GM10248 (cell line): Measurements from ENCODE around the gene BRMS1.
A peak's percentile ranks its signal among the peaks of the same experiment; 100 is the strongest.

Experiments
- CTCF ChIA-PET: fragments of 300-600 bp; sonication (Branson Sonifier 250); formaldehyde crosslinking; extraction: SDS; loops from one replicate; lab custom pipeline; 2021; ENCODE audit warnings: antibody characterized with exemption; lab: Yijun Ruan, JAX
- POLR2A ChIA-PET: fragments of 350-650 bp; sonication (Branson Sonifier 250); formaldehyde crosslinking; extraction: SDS; loops from one replicate; lab custom pipeline; 2020; ENCODE audit warnings: antibody characterized with exemption; lab: Yijun Ruan, JAX
- DNase-seq: peaks from one replicate; pipeline ENCODE4 v3.0.0; 2012; ENCODE audit errors: extremely low spot score
- CTCF ChIP-seq: IDR thresholded peaks from 2 replicates; pipeline ENCODE4 v1.5.1; 2012; ENCODE audit warnings: mild to moderate bottlenecking, low read depth; ENCODE audit errors: extremely low read depth, missing control alignments, control extremely low read depth

The BRMS1 gene

GRCh38 chr11:66366844-66367477, 22.1 kb upstream of the BRMS1 start:
- no peak for DNase-seq
- CTCF ChIA-PET: interaction anchor here (1.1 to 3.8 kb wide), 6 partner anchors 19 to 76 kb away, joined by 3 to 24 read pairs (median 4); partner anchors contain the start of genes MRPL11 and TMEM151A
- no peak for TF ChIP-seq CTCF
- POLR2A ChIA-PET: interaction anchor here (1.1 kb wide), 1 partner anchor 19 kb away, joined by 5 read pairs; no protein-coding TSS in a partner anchor

GRCh38 chr11:66365711-66366619, 21.1 kb upstream of the BRMS1 start:
- peak; percentile 10 for DNase-seq
- no peak for TF ChIP-seq CTCF
- POLR2A ChIA-PET: interaction anchor here (0.6 to 1.8 kb wide), 3 partner anchors 18 to 862 kb away, joined by 3 to 5 read pairs (median 4); partner anchors contain the start of gene B4GAT1
- CTCF ChIA-PET: interaction anchor here (1.1 to 3.8 kb wide), 9 partner anchors 16 to 83 kb away, joined by 3 to 24 read pairs (median 3); partner anchors contain the start of gene TMEM151A

DNA sequence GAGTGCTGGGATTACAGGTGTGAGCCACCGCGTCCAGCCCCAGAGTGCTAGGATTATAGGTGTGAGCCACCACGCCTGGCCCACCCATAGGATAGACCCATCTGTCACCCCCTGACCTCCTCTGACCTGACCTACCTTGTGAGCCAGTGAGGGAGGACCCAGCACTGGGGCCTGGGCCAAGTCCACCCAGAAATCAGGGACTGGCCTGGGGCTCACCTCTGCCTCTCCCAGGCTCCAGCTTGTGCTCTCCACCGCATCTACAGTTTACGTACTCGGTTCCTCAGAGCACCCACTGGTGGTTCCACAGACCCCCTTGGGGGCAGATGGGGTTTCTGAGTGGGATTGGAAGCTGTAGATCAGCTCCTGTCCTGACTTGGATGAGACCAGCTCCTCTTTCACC, 20.3 kb upstream of the BRMS1 start:
- TF ChIP-seq CTCF: no peak
- DNase-seq: no peak
- CTCF ChIA-PET: interaction anchor here (1.1 to 3.8 kb wide), 8 partner anchors 15 to 60 kb away, joined by 3 to 24 read pairs (median 4); no protein-coding TSS in a partner anchor
- POLR2A ChIA-PET: interaction anchor here (1.8 kb wide), 1 partner anchor 18 kb away, joined by 4 read pairs; the partner anchor contains the start of gene B4GAT1

DNA sequence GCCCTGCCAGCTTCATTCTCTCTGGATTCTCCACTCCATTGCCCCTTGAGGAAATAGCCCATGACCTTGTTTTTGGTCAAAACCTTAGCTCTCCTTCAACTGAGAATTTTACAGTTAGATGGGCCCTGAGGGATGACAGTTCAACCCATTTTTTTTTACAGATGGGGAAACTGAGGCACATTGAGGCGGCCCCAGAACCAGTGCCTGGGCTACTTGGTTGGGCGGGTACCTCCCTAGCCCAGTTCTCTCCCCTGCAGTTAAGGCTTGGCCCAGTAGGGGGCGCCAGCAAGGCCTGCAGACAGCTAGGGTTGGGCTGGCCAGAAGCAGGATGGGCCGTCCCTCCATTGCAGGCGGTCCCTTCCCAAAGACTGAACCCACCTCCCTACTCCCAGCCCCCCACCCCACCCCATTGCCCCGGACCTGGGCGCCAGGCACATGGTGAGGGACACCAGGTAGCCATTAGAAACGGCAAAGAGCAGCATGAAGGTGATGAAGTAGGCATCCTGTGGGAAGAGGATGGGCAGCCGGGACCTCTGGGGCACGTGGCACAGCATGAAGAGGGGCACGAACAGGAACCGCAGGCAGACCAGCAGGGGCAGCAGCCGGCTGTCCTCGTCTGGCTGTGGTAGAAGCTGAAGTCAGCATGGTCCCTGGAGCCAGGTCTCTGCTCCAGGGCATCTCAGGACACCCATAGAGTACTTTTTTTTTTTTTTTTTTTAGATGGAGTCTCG, 19.1 kb upstream of the BRMS1 start:
- POLR2A ChIA-PET: interaction anchor here (0.6 to 1.8 kb wide), 3 partner anchors 17 to 402 kb away, joined by 4 read pairs; partner anchors contain the start of gene B4GAT1
- DNase-seq: peak; percentile 83
- TF ChIP-seq CTCF: peak; percentile 90
- CTCF ChIA-PET: interaction anchor here (0.9 to 2.8 kb wide), 16 partner anchors 8 to 168 kb away, joined by 3 to 22 read pairs (median 6); partner anchors contain the start of genes B4GAT1, BRMS1 and SLC29A2

DNA sequence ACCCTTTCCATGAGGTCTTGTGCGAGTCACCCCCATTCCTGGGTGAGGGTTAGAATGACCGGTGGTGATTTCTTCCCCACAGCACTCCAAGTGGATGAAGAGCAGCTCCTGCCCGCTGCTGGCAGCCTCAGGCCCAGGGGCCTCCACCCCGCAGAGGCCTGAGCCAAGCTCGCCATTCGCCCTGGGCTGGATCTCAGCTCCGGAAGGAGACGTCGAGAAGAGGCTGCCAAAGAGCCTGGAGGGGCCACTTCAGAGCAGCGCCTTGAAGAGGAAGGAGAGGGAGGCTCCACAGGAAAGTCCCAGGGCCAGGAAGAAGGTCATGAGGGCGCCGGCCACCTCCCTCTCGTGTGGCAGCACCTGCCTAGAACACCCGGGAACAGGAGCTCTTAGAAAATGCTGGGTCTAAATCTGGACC, 18.3 kb upstream of the BRMS1 start:
- ChIA-PET CTCF (interaction anchor here (0.9 to 2.8 kb wide), 16 partner anchors 9 to 169 kb away, joined by 3 to 22 read pairs (median 6); partner anchors contain the start of genes B4GAT1, BRMS1 and SLC29A2), POLR2A (interaction anchor here (0.9 to 1.5 kb wide), 2 partner anchors 15 to 26 kb away, joined by 4 read pairs; partner anchors contain the start of gene B4GAT1)
- DNase-seq: no peak
- TF ChIP-seq CTCF: no peak
